PC-9 (cell line): Measurements from ENCODE around the gene PHACTR1. TPM values are rescaled to one million over a fixed set of nuclear protein-coding genes. Genes with fewer than 3 reads are reported as not detected.

Source experiments
- BruUV-seq: library from RNA; stranded (reverse); fragments of 400-500 nt; replicated peaks from 2 replicates; lab custom pipeline; 2021; lab: Mats Ljungman, UMichigan
- CTCF ChIA-PET: fragments of 300-600 bp; sonication (Branson Sonifier 250); formaldehyde crosslinking; loops from one replicate; lab custom pipeline; 2022; ENCODE audit warnings: antibody characterized with exemption; lab: Charles Lee
- POLR2A ChIA-PET: fragments of 300-600 bp; sonication (Branson Sonifier 250); formaldehyde crosslinking; loops from one replicate; lab custom pipeline; 2022; ENCODE audit warnings: antibody characterized with exemption; ENCODE audit not compliant: unreplicated experiment; lab: Charles Lee
- DNase-seq, 2 experiments: peaks; one replicate each; pipeline versions ENCODE4 v3.0.0 to v3.0.0-alpha.2; 2015 to 2022; ENCODE audit warnings: mixed read lengths in 1 of 2
- H2AFZ ChIP-seq: fragments of 200-600 bp; sonication (generic); 2 replicates; pipeline ENCODE4 v1.8.1; 2017; ENCODE audit warnings: antibody characterized with exemption
- H3F3A ChIP-seq: fragments of 200-600 bp; sonication (generic); 2 replicates; pipeline ENCODE4 v1.8.1; 2017; ENCODE audit warnings: antibody characterized with exemption, mild to moderate bottlenecking, low read depth; ENCODE audit not compliant: insufficient read depth
- H3K27ac ChIP-seq: fragments of 200-600 bp; sonication (generic); 2 replicates; pipeline ENCODE4 v1.6.1; 2016; ENCODE audit warnings: mixed run types
- H3K27me3 ChIP-seq: fragments of 200-600 bp; sonication (generic); 2 replicates; pipeline ENCODE4 v1.6.1; 2016; ENCODE audit warnings: low read depth, mixed run types; ENCODE audit not compliant: insufficient read depth
- H3K36me3 ChIP-seq: fragments of 200-600 bp; sonication (generic); 2 replicates; pipeline ENCODE4 v1.6.1; 2016; ENCODE audit warnings: low read depth, mixed run types
- H3K4me1 ChIP-seq: fragments of 200-600 bp; sonication (generic); replicated peaks from 2 replicates; pipeline ENCODE4 v1.6.1; 2016; ENCODE audit warnings: mixed run types; ENCODE audit not compliant: insufficient read depth
- H3K4me2 ChIP-seq: fragments of 200-600 bp; sonication (generic); 2 replicates; pipeline ENCODE4 v1.6.1; 2017; ENCODE audit warnings: mixed run types
- H3K4me3 ChIP-seq: fragments of 200-600 bp; sonication (generic); 2 replicates; pipeline ENCODE4 v1.6.1; 2016; ENCODE audit warnings: mixed run types
- H3K79me2 ChIP-seq: fragments of 200-600 bp; sonication (generic); 2 replicates; pipeline ENCODE4 v1.6.1; 2017; ENCODE audit warnings: low read depth, mixed run types
- H3K9me2 ChIP-seq: fragments of 200-600 bp; sonication (generic); 2 replicates; pipeline ENCODE4 v1.8.1; 2017; ENCODE audit warnings: mild to moderate bottlenecking; ENCODE audit not compliant: insufficient read depth
- H3K9me3 ChIP-seq: fragments of 200-600 bp; sonication (generic); 2 replicates; pipeline ENCODE4 v1.8.1; 2016; ENCODE audit warnings: low read depth; ENCODE audit not compliant: insufficient read depth
- H4K20me1 ChIP-seq: fragments of 200-600 bp; sonication (generic); 2 replicates; pipeline ENCODE4 v1.8.1; 2017; ENCODE audit not compliant: insufficient read depth
- EZH2 ChIP-seq: fragments of 200-600 bp; sonication (generic); IDR thresholded peaks from 2 replicates; pipeline ENCODE4 v1.8.0; 2017; ENCODE audit warnings: antibody characterized with exemption, low read depth
- intact Hi-C: fragments of 100-400 bp; cut with micrococcal nuclease; formaldehyde crosslinking; loops from one replicate; pipeline ENCODE4 v1.10.0; 2022; ENCODE audit not compliant: unreplicated experiment
- total RNA-seq: library from RNA; stranded (reverse); gene quantifications from 2 replicates; pipeline ENCODE4 v1.2.3, GENCODE V29; 2021
- TF ChIP-seq, protein P1 (sequence below): fragments of 200-600 bp; sonication (generic); conservative IDR thresholded peaks from 2 replicates; pipeline ENCODE4 v1.6.1; 2017; ENCODE audit warnings: mixed run types, antibody characterized with exemption, mild to moderate bottlenecking, moderate library complexity

PHACTR1 gene
- total RNA-seq, 1 experiment from 2014 or later, result not detected

GRCh38 chr6:12704946-12705345 is 11.6 kb upstream of the PHACTR1 start:
- BruUV-seq, result no TSS peak
- no peaks in the 10 kb centered on the region for H3K79me2 ChIP-seq
- H4K20me1 ChIP-seq, result no peaks in the 10 kb centered on the region
- no peaks in the 10 kb centered on the region for H3K4me1 ChIP-seq
- H3K4me2 ChIP-seq, result no peak overlapping the region
- H3K27me3 ChIP-seq, result peaks cover 19% of the 10 kb centered on the region
- no peaks in the 10 kb centered on the region for H3K36me3 ChIP-seq
- TF ChIP-seq, protein P1, sequence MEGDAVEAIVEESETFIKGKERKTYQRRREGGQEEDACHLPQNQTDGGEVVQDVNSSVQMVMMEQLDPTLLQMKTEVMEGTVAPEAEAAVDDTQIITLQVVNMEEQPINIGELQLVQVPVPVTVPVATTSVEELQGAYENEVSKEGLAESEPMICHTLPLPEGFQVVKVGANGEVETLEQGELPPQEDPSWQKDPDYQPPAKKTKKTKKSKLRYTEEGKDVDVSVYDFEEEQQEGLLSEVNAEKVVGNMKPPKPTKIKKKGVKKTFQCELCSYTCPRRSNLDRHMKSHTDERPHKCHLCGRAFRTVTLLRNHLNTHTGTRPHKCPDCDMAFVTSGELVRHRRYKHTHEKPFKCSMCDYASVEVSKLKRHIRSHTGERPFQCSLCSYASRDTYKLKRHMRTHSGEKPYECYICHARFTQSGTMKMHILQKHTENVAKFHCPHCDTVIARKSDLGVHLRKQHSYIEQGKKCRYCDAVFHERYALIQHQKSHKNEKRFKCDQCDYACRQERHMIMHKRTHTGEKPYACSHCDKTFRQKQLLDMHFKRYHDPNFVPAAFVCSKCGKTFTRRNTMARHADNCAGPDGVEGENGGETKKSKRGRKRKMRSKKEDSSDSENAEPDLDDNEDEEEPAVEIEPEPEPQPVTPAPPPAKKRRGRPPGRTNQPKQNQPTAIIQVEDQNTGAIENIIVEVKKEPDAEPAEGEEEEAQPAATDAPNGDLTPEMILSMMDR, result no peak
- no peak for TF ChIP-seq EZH2
- CTCF ChIA-PET, result no interaction called here
- no peak overlapping the region for H3K27ac ChIP-seq
- no peak overlapping the region for H3K4me3 ChIP-seq
- no peak for DNase-seq
- POLR2A ChIA-PET, result no interaction called here
- intact Hi-C loops, result no loop called here
- no peaks in the 10 kb centered on the region for H3K9me3 ChIP-seq
- H3F3A ChIP-seq, result no peaks in the 10 kb centered on the region
- no peak overlapping the region; the same call in 1 of the 2 replicates for H2AFZ ChIP-seq
- H3K9me2 ChIP-seq, result no peaks in the 10 kb centered on the region

DNA sequence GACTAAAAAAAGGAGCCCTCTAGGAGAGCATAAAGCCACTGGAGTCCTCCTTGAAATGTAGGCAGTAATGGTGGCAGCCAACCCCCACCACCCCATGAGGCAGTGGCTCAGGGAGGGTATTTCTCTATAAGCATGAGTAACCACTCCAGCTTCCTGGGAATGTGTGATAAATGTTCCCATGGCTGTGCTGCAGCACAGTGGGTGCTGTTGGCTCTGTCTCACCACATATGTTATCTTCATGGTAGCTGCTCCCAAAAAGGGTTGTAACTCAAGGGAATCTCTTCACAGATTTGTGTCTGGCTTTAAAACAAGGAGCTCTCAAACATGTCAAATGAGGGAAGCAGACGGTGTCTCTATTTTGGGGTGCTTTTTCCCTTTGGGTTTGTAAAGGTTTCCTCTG is 7.5 kb upstream of the PHACTR1 start:
- POLR2A ChIA-PET, result no interaction called here
- no peaks in the 10 kb centered on the region for H3K9me3 ChIP-seq
- H3K9me2 ChIP-seq, result peaks cover 2% of the 10 kb centered on the region; the same call in 1 of the 2 replicates
- peaks cover 14% of the 10 kb centered on the region; the same call in 1 of the 2 replicates for H3K27me3 ChIP-seq
- intact Hi-C loops, result no loop called here
- H3K36me3 ChIP-seq, result no peaks in the 10 kb centered on the region
- no peak overlapping the region for H3K27ac ChIP-seq
- H2AFZ ChIP-seq, result no peak overlapping the region
- DNase-seq, result no peak
- no peaks in the 10 kb centered on the region for H3F3A ChIP-seq
- H4K20me1 ChIP-seq, result no peaks in the 10 kb centered on the region
- CTCF ChIA-PET, result no interaction called here
- H3K4me1 ChIP-seq, result no peaks in the 10 kb centered on the region
- H3K79me2 ChIP-seq, result no peaks in the 10 kb centered on the region
- TF ChIP-seq, protein P1, result no peak
- TF ChIP-seq EZH2, result no peak
- H3K4me2 ChIP-seq, result no peak overlapping the region
- no peak overlapping the region for H3K4me3 ChIP-seq
- BruUV-seq, result no TSS peak

DNA sequence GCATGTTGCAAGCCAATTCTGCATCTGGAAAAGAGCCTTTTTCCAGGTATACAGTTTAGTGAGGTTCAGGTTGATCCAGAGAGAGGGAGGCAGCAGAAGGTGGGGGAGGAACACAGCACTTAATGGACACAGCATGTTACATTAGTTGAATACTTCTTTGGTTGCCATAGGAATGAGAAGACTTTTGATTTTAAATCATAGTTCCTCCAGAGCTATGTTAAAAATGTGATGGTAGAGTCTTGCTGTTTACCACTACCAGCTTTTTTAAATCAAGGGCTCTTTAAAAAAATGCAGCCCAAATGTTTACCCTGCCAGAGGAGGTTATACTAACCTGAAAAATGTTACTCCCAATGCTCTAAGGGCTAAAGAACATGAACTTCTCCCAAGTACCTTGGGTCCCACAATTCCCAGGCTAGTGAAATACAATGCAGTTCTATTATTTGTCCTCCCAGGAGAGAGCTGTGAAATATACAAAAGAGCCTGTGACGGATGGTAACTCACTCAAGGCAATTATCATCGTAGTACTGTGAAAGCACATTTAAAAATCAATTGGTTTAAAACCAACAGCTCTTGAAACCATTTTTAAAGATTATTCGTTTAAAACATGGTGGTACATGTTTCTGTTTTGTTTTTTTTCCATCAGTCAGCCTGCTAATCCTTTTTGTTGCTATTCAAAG is 6.9 kb upstream of the PHACTR1 start:
- no peak overlapping the region for H3K27ac ChIP-seq
- H2AFZ ChIP-seq, result no peak overlapping the region
- H3K9me3 ChIP-seq, result no peaks in the 10 kb centered on the region
- no TSS peak for BruUV-seq
- no peaks in the 10 kb centered on the region for H3K4me1 ChIP-seq
- H3K79me2 ChIP-seq, result no peaks in the 10 kb centered on the region
- ChIA-PET POLR2A (no interaction called here), CTCF (no interaction called here)
- peaks cover 2% of the 10 kb centered on the region; the same call in 1 of the 2 replicates for H3K9me2 ChIP-seq
- H4K20me1 ChIP-seq, result no peaks in the 10 kb centered on the region
- intact Hi-C loops, result no loop called here
- no peaks in the 10 kb centered on the region for H3F3A ChIP-seq
- TF ChIP-seq, protein P1, result no peak
- TF ChIP-seq EZH2, result no peak
- DNase-seq, result no peak
- no peak overlapping the region for H3K4me3 ChIP-seq
- no peak overlapping the region for H3K4me2 ChIP-seq
- H3K27me3 ChIP-seq, result peaks cover 14% of the 10 kb centered on the region; the same call in 1 of the 2 replicates
- H3K36me3 ChIP-seq, result no peaks in the 10 kb centered on the region
